SH-SY5Y (cell line): ENCODE measurements around the gene SPSB1.

ENCODE experiments used
- GATA2 ChIP-seq: IDR thresholded peaks from 2 replicates; pipeline ENCODE4 v1.6.1; 2011; ENCODE audit warnings: mild to moderate bottlenecking, low read depth, low read length
- GATA3 ChIP-seq: IDR thresholded peaks from 2 replicates; pipeline ENCODE4 v1.6.1; 2011; ENCODE audit warnings: low read depth, mild to moderate bottlenecking, low read length, moderate library complexity

DNA sequence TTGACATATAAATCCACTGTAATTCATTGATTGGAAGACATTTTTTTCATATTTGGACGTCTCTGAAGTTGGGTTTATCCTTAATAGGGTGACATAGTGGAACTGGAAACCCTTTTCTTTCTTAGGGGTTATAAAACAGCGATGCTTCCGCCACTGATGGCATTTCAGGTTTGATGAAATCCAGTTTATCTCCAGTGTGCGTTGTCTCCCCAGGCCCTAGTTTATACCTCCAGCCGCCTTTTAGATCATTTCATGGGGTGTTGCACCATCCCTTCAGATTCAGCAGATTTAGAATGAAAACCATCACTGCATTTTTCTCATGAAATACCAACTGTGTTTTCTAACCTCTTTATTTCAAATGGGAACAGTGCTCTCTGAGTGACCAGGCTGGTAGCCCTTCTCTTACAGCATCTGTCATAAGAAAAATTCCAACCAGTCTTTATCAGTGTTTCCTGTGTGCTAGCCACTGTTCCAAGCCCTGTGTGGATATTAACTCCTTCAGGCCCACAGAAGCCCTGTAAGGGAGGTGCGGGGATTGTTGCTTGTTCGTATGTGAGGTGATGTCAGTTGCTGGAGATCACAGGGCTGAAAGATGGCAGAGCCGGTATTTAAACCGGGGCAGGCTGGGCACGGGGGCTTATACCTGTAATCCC lies 39.1 kb upstream of the SPSB1 start:
- TF ChIP-seq GATA2 (no peak), GATA3 (no peak)
